K562 (cell line): ENCODE data around the gene SRSF11.

Source experiments
- ATF7 ChIP-seq: fragments of 450-650 bp; IDR thresholded peaks from 2 replicates; pipeline ENCODE4 v1.7.1; 2014; ENCODE audit warnings: mild to moderate bottlenecking, moderate library complexity
- CTCF ChIP-seq, 3 experiments: IDR thresholded peaks in 2 of 3; conservative IDR thresholded peaks in 1 of 3; 2 replicates each; pipeline ENCODE4 v1.5.1; 2011 to 2012; ENCODE audit warnings: low read length in 3 of 3, mild to moderate bottlenecking in 3 of 3, control low read depth in 2 of 3, improper control_type of control experiment in 1 of 3, inconsistent platforms in 1 of 3, low read depth in 1 of 3, mixed read lengths in 1 of 3, moderate library complexity in 1 of 3; ENCODE audit not compliant: insufficient read depth in 2 of 3
- ELF1 ChIP-seq: fragments of 200-800 bp; sonication (Bioruptor generic); IDR thresholded peaks from 2 replicates; pipeline ENCODE4 v1.6.1; 2016; ENCODE audit warnings: missing genetic modification characterization, missing compliant biosample characterization
- IRF9 ChIP-seq: fragments of 450-650 bp; IDR thresholded peaks from 2 replicates; pipeline ENCODE4 v1.6.1; 2016; ENCODE audit warnings: missing biosample characterization, missing genetic modification characterization
- KDM1A ChIP-seq, 2 experiments: fragments of 450-650 bp; IDR thresholded peaks; 2 replicates each; pipeline ENCODE4 v1.6.1; 2016; ENCODE audit warnings: mild to moderate bottlenecking in 2 of 2
- MIER1 ChIP-seq: fragments of 450-650 bp; IDR thresholded peaks from 2 replicates; pipeline ENCODE4 v1.6.1; 2016; ENCODE audit warnings: antibody characterized with exemption, mild to moderate bottlenecking, low read depth
- MYNN ChIP-seq, 2 experiments: sonication (generic); formaldehyde crosslinking in 1 of 2; IDR thresholded peaks; 2 replicates each; pipeline versions ENCODE4 v1.5.0 to v1.6.1; 2016 to 2020; ENCODE audit warnings: antibody characterized with exemption in 1 of 2, missing genetic modification reagents in 1 of 2
- POLR2AphosphoS5 ChIP-seq: IDR thresholded peaks from 2 replicates; pipeline ENCODE4 v1.6.1; 2011; ENCODE audit warnings: mild to moderate bottlenecking, low read depth, low read length, moderate library complexity; ENCODE audit not compliant: control insufficient read depth, insufficient read depth
- RBFOX2 ChIP-seq: fragments of 200-400 bp; formaldehyde crosslinking; IDR thresholded peaks from 2 replicates; pipeline ENCODE4 v1.6.1; 2017; ENCODE audit warnings: low read depth, mild to moderate bottlenecking, low read length, moderate library complexity
- SMAD4 ChIP-seq: fragments of 250-450 bp; sonication (Bioruptor Pico); conservative IDR thresholded peaks from 2 replicates; pipeline ENCODE4 v1.8.0; 2021; ENCODE audit warnings: inconsistent platforms, mild to moderate bottlenecking, moderate library complexity
- ZNF175 ChIP-seq: fragments of 200-800 bp; sonication (Bioruptor generic); IDR thresholded peaks from 2 replicates; pipeline ENCODE4 v1.6.1; 2016; ENCODE audit warnings: low read depth, mild to moderate bottlenecking, missing genetic modification characterization, missing compliant biosample characterization
- ZNF280B ChIP-seq: fragments of 250-450 bp; sonication (Bioruptor Pico); IDR thresholded peaks from 2 replicates; pipeline ENCODE4 v1.5.1; 2021; ENCODE audit warnings: mild to moderate bottlenecking
- ZNF766 ChIP-seq: fragments of 200-800 bp; sonication (Bioruptor generic); conservative IDR thresholded peaks from 2 replicates; pipeline ENCODE4 v1.6.1; 2016; ENCODE audit warnings: missing genetic modification characterization, missing compliant biosample characterization

DNA sequence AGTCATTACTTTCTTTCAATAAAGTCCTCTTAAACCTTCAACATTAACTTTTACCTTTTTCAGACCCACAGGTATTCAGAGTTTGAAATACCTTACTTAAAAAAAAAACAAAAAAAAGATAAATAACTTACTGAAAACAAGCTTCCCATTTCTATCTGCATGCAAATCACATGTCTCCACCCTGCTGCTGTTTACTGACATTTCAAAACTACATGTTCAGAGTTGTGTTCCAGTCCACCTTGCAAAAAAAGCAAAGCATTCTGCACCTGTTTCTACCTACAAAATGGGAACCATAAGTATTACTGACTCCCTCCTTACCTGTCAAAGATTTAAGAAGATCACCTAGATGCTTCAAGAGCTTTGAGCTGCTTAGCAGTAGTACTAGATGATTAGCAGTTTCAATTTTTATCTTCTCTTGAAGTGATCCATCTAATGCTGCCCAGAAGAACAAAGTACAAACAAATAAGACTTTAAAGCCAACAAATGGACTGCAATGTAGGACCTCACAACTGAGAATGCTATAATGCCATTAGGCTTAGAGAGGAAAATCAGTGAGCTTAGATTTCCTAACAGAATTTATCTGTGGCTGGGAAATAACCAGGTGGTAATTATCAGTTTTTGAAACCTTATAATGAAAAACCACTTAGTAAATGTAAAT lies 72.1 kb downstream of the SRSF11 start:
- TF ChIP-seq ZNF175 (CRISPR knock-in tag) (no peak), SMAD4 (CRISPR knock-in tag) (no peak), MYNN (IDR thresholded peaks at IDR 0.05) (no peak), MYNN (CRISPR knock-in tag; IDR thresholded peaks at IDR 0.05) (no peak), POLR2AphosphoS5 (no peak), ZNF280B (CRISPR knock-in tag) (no peak), ZNF766 (CRISPR knock-in tag) (no peak), RBFOX2 (no peak), ELF1 (tag) (no peak), KDM1A (IDR thresholded peaks at IDR 0.05) (no peak), CTCF (IDR thresholded peaks at IDR 0.05 in 2 of 3, conservative IDR thresholded peaks at IDR 0.05 in 1 of 3; ENCODE audit: insufficient read depth in 2 of 3, low read depth in 1 of 3, low read length in 3 of 3) (no peak), IRF9 (tag) (no peak), ATF7 (no peak), MIER1 (no peak)
